Lower lobe of right lung (tissue), 2 donors: ENCODE results near the gene DDIT4L. TPM values are rescaled to one million over a fixed set of nuclear protein-coding genes. Genes with fewer than 3 reads are reported as not detected.

Experiments
- ATAC-seq, 2 donors: fragments of 200-7000 bp; cut with Tn5 transposase; one replicate each; pipeline ENCODE4 v1.9.1; 2020 to 2022; ENCODE audit warnings: mild to moderate bottlenecking in 2 of 2, moderate library complexity in 2 of 2
- DNase-seq: peaks from one replicate; pipeline ENCODE4 v3.0.0-alpha.2; 2020
- H3K27ac ChIP-seq: fragments of 200-600 bp; one replicate; pipeline ENCODE4 v1.8.0; 2022
- H3K27me3 ChIP-seq: fragments of 200-600 bp; one replicate; pipeline ENCODE4 v1.8.0; 2022; ENCODE audit warnings: low read depth
- H3K36me3 ChIP-seq: fragments of 200-600 bp; one replicate; pipeline ENCODE4 v1.8.0; 2022; ENCODE audit warnings: mild to moderate bottlenecking
- H3K4me1 ChIP-seq: fragments of 200-600 bp; one replicate; pipeline ENCODE4 v1.8.0; 2022
- H3K4me3 ChIP-seq: fragments of 200-600 bp; one replicate; pipeline ENCODE4 v1.8.0; 2022; ENCODE audit warnings: mild to moderate bottlenecking
- H3K9me3 ChIP-seq: fragments of 200-600 bp; one replicate; pipeline ENCODE4 v1.8.0; 2022
- CTCF ChIP-seq: fragments of 200-600 bp; IDR thresholded peaks from one replicate; pipeline ENCODE4 v1.8.0; 2022; ENCODE audit warnings: antibody characterized with exemption, mild to moderate bottlenecking
- intact Hi-C: fragments of 100-400 bp; cut with DNase I; formaldehyde crosslinking; loops from one replicate; pipeline ENCODE4 v1.11.0; 2022
- total RNA-seq: library from RNA; stranded (reverse); fragmentation: NEBNext Ultra II Directional; extraction: Animal tissue kit (Norgen Biotek cat#: 25700); gene quantifications from one replicate; pipeline ENCODE4 v1.2.1, GENCODE V29; 2021
- donor health status: DM: no; HTN: yes; CAD: no; lungs with severe emphysema.

The DDIT4L gene
- total RNA-seq, 1 donor from 2014 or later = 0.92 TPM

GRCh38 chr4:100174985-100175383, 15.3 kb downstream of the DDIT4L start:
- ATAC-seq = no peak
- no peak overlapping the region for H3K27ac ChIP-seq
- H3K4me3 ChIP-seq = no peak overlapping the region
- no peak for TF ChIP-seq CTCF
- intact Hi-C loops = no loop called here
- no peaks in the 10 kb centered on the region for H3K4me1 ChIP-seq
- H3K27me3 ChIP-seq = no peaks in the 10 kb centered on the region
- H3K9me3 ChIP-seq = no peaks in the 10 kb centered on the region
- DNase-seq = no peak
- H3K36me3 ChIP-seq = no peaks in the 10 kb centered on the region

- Histone ChIP-seq H3K27me3 (no peaks in the 10 kb centered on the region), H3K9me3 (no peaks in the 10 kb centered on the region), H3K36me3 (no peaks in the 10 kb centered on the region), H3K27ac (no peak overlapping the region), H3K4me3 (no peak overlapping the region), H3K4me1 (no peaks in the 10 kb centered on the region)
- intact Hi-C loops = no loop called here
- TF ChIP-seq CTCF = no peak
- DNase-seq (no peak), ATAC-seq (no peak)
Measured at GRCh38 chr4:100170986-100171385, 19.3 kb downstream of the DDIT4L start.

- H3K4me1 ChIP-seq = no peaks in the 10 kb centered on the region
- TF ChIP-seq CTCF = no peak
- no peak overlapping the region for H3K4me3 ChIP-seq
- H3K36me3 ChIP-seq = no peaks in the 10 kb centered on the region
- intact Hi-C loops = no loop called here
- H3K9me3 ChIP-seq = no peaks in the 10 kb centered on the region
- H3K27ac ChIP-seq = no peak overlapping the region
- H3K27me3 ChIP-seq = no peaks in the 10 kb centered on the region
- ATAC-seq = no peak
- DNase-seq = no peak
Measured at GRCh38 chr4:100169491-100170485, 20.5 kb downstream of the DDIT4L start.

GRCh38 chr4:100168521-100168920, 21.7 kb downstream of the DDIT4L start:
- no peaks in the 10 kb centered on the region for H3K36me3 ChIP-seq
- no peaks in the 10 kb centered on the region for H3K9me3 ChIP-seq
- H3K4me1 ChIP-seq = no peaks in the 10 kb centered on the region
- H3K4me3 ChIP-seq = no peak overlapping the region
- no peak for TF ChIP-seq CTCF
- ATAC-seq = no peak
- DNase-seq = no peak
- intact Hi-C loops = no loop called here
- no peak overlapping the region for H3K27ac ChIP-seq
- H3K27me3 ChIP-seq = no peaks in the 10 kb centered on the region

GRCh38 chr4:100166297-100167039, 23.8 kb downstream of the DDIT4L start:
- DNase-seq (no peak), ATAC-seq (no peak)
- no peak for TF ChIP-seq CTCF
- Histone ChIP-seq H3K9me3 (peaks cover 11% of the 10 kb centered on the region), H3K4me1 (no peaks in the 10 kb centered on the region), H3K27ac (no peak overlapping the region), H3K36me3 (no peaks in the 10 kb centered on the region), H3K27me3 (no peaks in the 10 kb centered on the region), H3K4me3 (no peak overlapping the region)
- intact Hi-C loops = no loop called here
